SJCRH30 (cell line): ENCODE measurements around the gene PANK1. TPM values are rescaled to one million over a fixed set of nuclear protein-coding genes. Genes with fewer than 3 reads are reported as not detected.
A peak's percentile ranks its signal among the peaks of the same experiment; 100 is the strongest.
"Not testable (repeated sequence)": the region's sequence is repeated elsewhere in the genome, so short reads cannot be mapped to it uniquely, and the experiment has no call there.

Experiments used
- DNase-seq, 2 experiments: peaks; one replicate each; pipeline ENCODE4 v3.0.0-alpha.2; 2015 to 2020
- H3K27ac ChIP-seq: fragments of 250-450 bp; sonication (Bioruptor Pico); 2 replicates; pipeline ENCODE4 v1.5.1; 2020; ENCODE audit warnings: mild to moderate bottlenecking, moderate library complexity
- H3K27me3 ChIP-seq: fragments of 250-450 bp; sonication (Bioruptor Pico); 2 replicates; pipeline ENCODE4 v1.5.1; 2020; ENCODE audit warnings: mild to moderate bottlenecking, moderate library complexity
- H3K36me3 ChIP-seq: fragments of 250-450 bp; sonication (Bioruptor Pico); 2 replicates; pipeline ENCODE4 v1.5.1; 2020; ENCODE audit warnings: mild to moderate bottlenecking, moderate library complexity
- H3K4me1 ChIP-seq: fragments of 250-450 bp; sonication (Bioruptor Pico); 2 replicates; pipeline ENCODE4 v1.5.1; 2020; ENCODE audit warnings: mild to moderate bottlenecking, moderate library complexity
- H3K4me3 ChIP-seq: fragments of 250-450 bp; sonication (Bioruptor Pico); 2 replicates; pipeline ENCODE4 v1.5.1; 2020; ENCODE audit warnings: mild to moderate bottlenecking, moderate library complexity
- H3K9me3 ChIP-seq: fragments of 250-450 bp; sonication (Bioruptor Pico); replicated peaks from 2 replicates; pipeline ENCODE4 v1.5.1; 2020; ENCODE audit warnings: mild to moderate bottlenecking, moderate library complexity
- total RNA-seq: library from RNA; depleted of rRNA; stranded (reverse); fragments of >200 nt; shearing (Covaris generic); gene quantifications from 2 replicates; pipeline ENCODE4 v1.2.3, GENCODE V29; 2014

PANK1 gene
- total RNA-seq, 1 experiment from 2014 or later: 14.2 TPM

- DNase-seq: peak; percentile 88 to 94
- Histone ChIP-seq H3K4me3 (peak overlapping the region; percentile 83), H3K27me3 (no peaks in the 10 kb centered on the region), H3K4me1 (peaks cover 6% of the 10 kb centered on the region; the same call in 1 of the 2 replicates), H3K27ac (peak overlapping the region; percentile 83), H3K9me3 (no peaks in the 10 kb centered on the region), H3K36me3 (no peaks in the 10 kb centered on the region)
Observed at GRCh38 chr10:89643812-89644690, 991 bp downstream of the PANK1 start.

GRCh38 chr10:89643431-89643811 lies 1.6 kb downstream of the PANK1 start:
- Histone ChIP-seq H3K4me3 (peak overlapping the region; percentile 83), H3K9me3 (no peaks in the 10 kb centered on the region), H3K27ac (no peak overlapping the region), H3K36me3 (no peaks in the 10 kb centered on the region), H3K27me3 (no peaks in the 10 kb centered on the region), H3K4me1 (peaks cover 6% of the 10 kb centered on the region; the same call in 1 of the 2 replicates)
- no peak for DNase-seq

DNA sequence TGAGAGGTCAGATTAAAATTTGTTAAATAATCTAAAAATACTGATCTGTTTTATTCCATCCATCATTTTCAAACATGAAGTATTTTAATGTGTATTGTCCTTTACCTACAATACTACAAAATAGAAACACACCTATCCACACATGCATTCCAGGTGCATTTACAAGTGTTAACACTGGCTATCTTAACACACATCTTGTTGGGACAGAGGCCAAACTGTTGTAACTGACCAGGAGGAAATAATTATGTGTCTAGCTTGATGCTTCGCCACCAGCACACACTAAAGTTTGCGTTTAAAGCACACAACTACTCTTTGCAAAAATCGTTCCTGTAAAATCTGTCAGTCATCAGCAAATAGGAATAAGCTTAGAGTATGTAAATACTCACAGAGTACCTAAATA lies 2.8 kb downstream of the PANK1 start:
- no peaks in the 10 kb centered on the region for H3K27me3 ChIP-seq
- no peak overlapping the region for H3K4me3 ChIP-seq
- peaks cover 6% of the 10 kb centered on the region; the same call in 1 of the 2 replicates for H3K4me1 ChIP-seq
- no peak overlapping the region for H3K27ac ChIP-seq
- no peak for DNase-seq
- no peaks in the 10 kb centered on the region for H3K9me3 ChIP-seq
- no peaks in the 10 kb centered on the region for H3K36me3 ChIP-seq

- no peaks in the 10 kb centered on the region for H3K9me3 ChIP-seq
- no peaks in the 10 kb centered on the region for H3K36me3 ChIP-seq
- no peak for DNase-seq
- H3K4me1 ChIP-seq: 0 out of 2 replicates have a peak, but pooled peaks cover 2% of the 10 kb centered on the region
- no peak overlapping the region for H3K27ac ChIP-seq
- H3K27me3 ChIP-seq: no peaks in the 10 kb centered on the region
- H3K4me3 ChIP-seq: no peak overlapping the region
Observed at GRCh38 chr10:89640241-89640640, 4.8 kb downstream of the PANK1 start.

DNA sequence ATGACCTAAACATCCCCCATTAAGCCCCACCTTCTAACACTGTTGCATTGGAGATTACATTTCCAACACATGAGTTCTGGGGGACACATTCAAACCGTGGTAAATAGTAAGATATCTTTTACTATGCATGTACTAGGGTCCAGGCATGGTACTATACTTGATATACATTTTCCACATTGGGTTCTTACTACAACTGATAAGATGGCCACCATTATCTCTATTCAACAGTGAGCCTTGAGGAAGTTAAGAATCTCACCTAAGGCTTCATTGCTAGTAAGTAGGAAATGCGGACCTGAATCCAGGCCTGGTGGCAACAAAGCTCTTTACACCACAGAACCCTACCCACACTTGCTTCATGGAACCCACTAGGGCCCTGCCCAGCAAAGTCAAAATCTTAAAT lies 5.7 kb downstream of the PANK1 start:
- Histone ChIP-seq H3K36me3 (no peaks in the 10 kb centered on the region), H3K4me3 (no peak overlapping the region), H3K27me3 (no peaks in the 10 kb centered on the region), H3K27ac (no peak overlapping the region), H3K4me1 (0 out of 2 replicates have a peak, but pooled peaks cover 2% of the 10 kb centered on the region), H3K9me3 (no peaks in the 10 kb centered on the region)
- DNase-seq: no peak

- Histone ChIP-seq H3K36me3 (no peaks in the 10 kb centered on the region), H3K27ac (no peak overlapping the region), H3K4me1 (no peaks in the 10 kb centered on the region), H3K27me3 (no peaks in the 10 kb centered on the region), H3K9me3 (no peaks in the 10 kb centered on the region), H3K4me3 (no peak overlapping the region)
- DNase-seq: no peak
Observed at GRCh38 chr10:89637113-89637512, 7.9 kb downstream of the PANK1 start.

- H3K9me3 ChIP-seq: no peaks in the 10 kb centered on the region
- no peak overlapping the region for H3K27ac ChIP-seq
- H3K4me1 ChIP-seq: no peaks in the 10 kb centered on the region
- no peaks in the 10 kb centered on the region for H3K27me3 ChIP-seq
- DNase-seq: no peak
- no peak overlapping the region for H3K4me3 ChIP-seq
- H3K36me3 ChIP-seq: no peaks in the 10 kb centered on the region
Observed at GRCh38 chr10:89634637-89635036, 10.4 kb downstream of the PANK1 start.

DNA sequence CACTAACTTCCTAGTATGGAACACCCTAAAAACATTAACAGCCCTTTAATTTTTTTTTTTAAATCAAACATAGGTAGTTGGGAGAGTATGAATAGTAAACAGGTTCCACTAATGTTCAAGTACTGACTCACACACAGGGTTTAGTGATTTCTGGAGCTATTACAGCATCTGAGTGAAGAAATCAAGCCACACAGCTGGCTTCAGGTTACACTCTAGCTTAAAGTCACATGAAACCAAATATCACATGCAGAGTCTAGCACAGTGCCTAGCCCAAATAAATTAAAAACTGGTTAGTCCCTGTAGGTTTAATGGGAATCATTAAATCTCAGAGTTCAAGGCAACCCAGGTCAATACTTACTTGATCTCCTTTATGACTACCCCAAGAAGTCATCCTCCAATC lies 11.6 kb downstream of the PANK1 start:
- Histone ChIP-seq H3K9me3 (no peaks in the 10 kb centered on the region), H3K27me3 (no peaks in the 10 kb centered on the region), H3K4me3 (no peak overlapping the region), H3K36me3 (no peaks in the 10 kb centered on the region), H3K27ac (no peak overlapping the region), H3K4me1 (no peaks in the 10 kb centered on the region)
- peak in 1 of 2 experiments; percentile 6 for DNase-seq

- H3K4me3 ChIP-seq: no peak overlapping the region
- H3K36me3 ChIP-seq: no peaks in the 10 kb centered on the region
- no peaks in the 10 kb centered on the region for H3K9me3 ChIP-seq
- no peak for DNase-seq
- no peaks in the 10 kb centered on the region for H3K27me3 ChIP-seq
- H3K4me1 ChIP-seq: no peaks in the 10 kb centered on the region
- no peak overlapping the region for H3K27ac ChIP-seq
Observed at GRCh38 chr10:89632824-89633223, 12.2 kb downstream of the PANK1 start.

- no peaks in the 10 kb centered on the region for H3K27me3 ChIP-seq
- H3K4me1 ChIP-seq: no peaks in the 10 kb centered on the region
- no peak overlapping the region for H3K4me3 ChIP-seq
- no peaks in the 10 kb centered on the region for H3K9me3 ChIP-seq
- no peak for DNase-seq
- no peaks in the 10 kb centered on the region for H3K36me3 ChIP-seq
- no peak overlapping the region for H3K27ac ChIP-seq
Observed at GRCh38 chr10:89627830-89628229, 17.2 kb downstream of the PANK1 start.

- H3K4me1 ChIP-seq: no peaks in the 10 kb centered on the region
- DNase-seq: peak in 1 of 2 experiments; percentile 2
- no peaks in the 10 kb centered on the region for H3K36me3 ChIP-seq
- H3K9me3 ChIP-seq: no peaks in the 10 kb centered on the region
- no peak overlapping the region for H3K4me3 ChIP-seq
- H3K27me3 ChIP-seq: no peaks in the 10 kb centered on the region
- H3K27ac ChIP-seq: no peak overlapping the region
Observed at GRCh38 chr10:89625041-89625765, 19.8 kb downstream of the PANK1 start.

DNA sequence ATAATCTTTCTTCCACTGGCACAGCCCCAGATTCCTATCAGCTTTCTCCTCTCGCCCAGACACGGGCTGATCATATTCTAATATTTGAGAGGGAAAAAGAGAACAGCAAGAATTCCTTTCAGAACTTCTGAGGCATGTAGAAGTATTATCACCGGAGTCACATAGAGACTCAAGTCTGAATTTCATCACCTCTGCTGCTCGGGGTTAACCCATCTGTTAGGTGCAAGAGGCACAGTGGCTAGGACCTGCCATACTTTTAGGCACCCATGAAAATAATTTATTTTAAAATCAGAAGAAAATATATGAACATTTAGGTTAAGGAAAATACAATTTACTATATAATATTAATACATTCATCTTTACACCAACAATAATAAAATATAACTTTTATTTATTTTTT lies 21.0 kb downstream of the PANK1 start:
- Histone ChIP-seq H3K4me1 (no peaks in the 10 kb centered on the region), H3K27ac (no peak overlapping the region), H3K4me3 (no peak overlapping the region), H3K36me3 (no peaks in the 10 kb centered on the region), H3K9me3 (no peaks in the 10 kb centered on the region), H3K27me3 (no peaks in the 10 kb centered on the region)
- DNase-seq: no peak

DNA sequence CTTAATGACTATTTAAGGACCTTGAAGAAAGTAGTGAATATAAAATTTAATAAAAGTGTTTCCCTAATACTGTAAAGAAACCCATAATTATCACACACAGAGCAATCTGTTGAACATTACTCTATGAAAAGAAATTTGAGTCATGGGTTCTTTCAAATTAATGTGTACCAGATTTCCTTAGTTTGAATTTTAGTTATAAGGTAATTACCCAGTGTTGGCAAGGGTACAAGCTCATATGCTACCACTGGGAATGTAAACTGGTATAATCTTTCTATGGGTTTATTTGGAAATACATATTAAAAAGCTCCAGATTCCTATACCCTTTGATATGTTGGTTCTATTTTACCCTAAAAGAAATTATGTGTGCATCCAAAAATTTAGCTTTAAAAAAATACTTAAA lies 22.9 kb downstream of the PANK1 start:
- no peaks in the 10 kb centered on the region for H3K4me1 ChIP-seq
- no peaks in the 10 kb centered on the region for H3K36me3 ChIP-seq
- H3K27ac ChIP-seq: no peak overlapping the region
- H3K27me3 ChIP-seq: no peaks in the 10 kb centered on the region
- no peak for DNase-seq
- no peak overlapping the region for H3K4me3 ChIP-seq
- H3K9me3 ChIP-seq: no peaks in the 10 kb centered on the region

DNA sequence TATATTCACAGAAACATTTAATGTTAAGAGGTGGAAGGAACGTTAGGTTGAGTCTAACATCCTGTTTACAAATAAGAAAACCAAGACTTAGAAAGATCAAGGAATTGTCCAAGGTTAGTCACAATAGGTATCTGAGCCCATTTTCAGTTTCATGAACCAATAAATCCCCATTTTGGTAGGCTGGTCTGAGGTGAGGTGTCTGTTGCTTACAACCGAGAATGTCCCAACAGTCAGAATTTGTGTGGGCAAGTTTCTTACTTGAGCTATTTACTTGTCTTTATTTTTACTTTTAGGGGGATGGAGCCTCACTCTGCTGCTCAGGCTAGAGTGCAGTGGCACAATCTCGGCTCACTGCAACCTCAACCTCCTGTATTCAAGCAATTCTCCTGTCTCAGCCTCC lies 23.6 kb downstream of the PANK1 start:
- Histone ChIP-seq H3K27ac (no peak overlapping the region), H3K9me3 (no peaks in the 10 kb centered on the region), H3K4me3 (no peak overlapping the region), H3K27me3 (no peaks in the 10 kb centered on the region), H3K36me3 (no peaks in the 10 kb centered on the region), H3K4me1 (no peaks in the 10 kb centered on the region)
- no peak for DNase-seq

GRCh38 chr10:89620296-89620695 lies 24.7 kb downstream of the PANK1 start:
- not testable (repeated sequence) for H3K4me3 ChIP-seq, H3K27ac ChIP-seq
- DNase-seq: peak in 1 of 2 experiments; percentile 4

More at GRCh38 chr10:89620296-89620695, 24.7 kb downstream of the PANK1 start:
- not testable (repeated sequence) for H3K4me1 ChIP-seq, H3K9me3 ChIP-seq, H3K27me3 ChIP-seq, H3K36me3 ChIP-seq
